OCI-LY1 (cell line): ENCODE data around the gene VAV2.

ENCODE experiments used
- H2AFZ ChIP-seq: fragments of 200-600 bp; sonication (generic), shearing (Covaris generic); 2 replicates; pipeline ENCODE4 v1.6.0; 2014; ENCODE audit warnings: antibody characterized with exemption, mild to moderate bottlenecking, low read length
- H3F3A ChIP-seq: fragments of 200-600 bp; sonication (generic), shearing (Covaris generic); 2 replicates; pipeline ENCODE4 v1.6.0; 2014; ENCODE audit warnings: mild to moderate bottlenecking, antibody characterized with exemption, low read length, moderate library complexity; ENCODE audit not compliant: insufficient read depth
- H3K27ac ChIP-seq: fragments of 200-600 bp; sonication (generic); 2 replicates; pipeline ENCODE4 v1.5.1; 2014; ENCODE audit warnings: low read length, mixed run types, mild to moderate bottlenecking, low read depth; ENCODE audit not compliant: poor library complexity, severe bottlenecking
- H3K27me3 ChIP-seq: fragments of 200-600 bp; sonication (generic); 2 replicates; pipeline ENCODE4 v1.6.0; 2014; ENCODE audit warnings: antibody characterized with exemption, mild to moderate bottlenecking, low read length, moderate library complexity; ENCODE audit not compliant: insufficient read depth
- H3K36me3 ChIP-seq: fragments of 200-600 bp; sonication (generic); 2 replicates; pipeline ENCODE4 v1.6.1; 2014; ENCODE audit warnings: mild to moderate bottlenecking, antibody characterized with exemption, low read length, moderate library complexity, mixed read lengths; ENCODE audit not compliant: insufficient read depth
- H3K4me1 ChIP-seq: fragments of 200-600 bp; sonication (generic); 2 replicates; pipeline ENCODE4 v1.5.1; 2014; ENCODE audit warnings: mild to moderate bottlenecking, low read length, moderate library complexity; ENCODE audit not compliant: insufficient read depth, severe bottlenecking
- H3K4me2 ChIP-seq: fragments of 200-600 bp; sonication (generic), shearing (Covaris generic); 2 replicates; pipeline ENCODE4 v1.6.1; 2014; ENCODE audit warnings: low read length
- H3K4me3 ChIP-seq: fragments of 200-600 bp; sonication (generic); 2 replicates; pipeline ENCODE4 v1.5.1; 2014; ENCODE audit warnings: low read length, low read depth, mild to moderate bottlenecking, mixed read lengths; ENCODE audit not compliant: poor library complexity, severe bottlenecking
- H3K79me2 ChIP-seq: fragments of 200-600 bp; shearing (Covaris generic); 2 replicates; pipeline ENCODE4 v1.6.1; 2016; ENCODE audit warnings: mixed run types, low read length, mixed read lengths; ENCODE audit not compliant: insufficient read depth
- H3K9ac ChIP-seq: fragments of 200-600 bp; sonication (generic), shearing (Covaris generic); 2 replicates; pipeline ENCODE4 v1.6.1; 2014; ENCODE audit warnings: mild to moderate bottlenecking, low read length, mixed read lengths
- H3K9me2 ChIP-seq: fragments of 200-600 bp; sonication (generic), shearing (Covaris generic); 2 replicates; pipeline ENCODE4 v1.6.1; 2014; ENCODE audit warnings: low read depth, mild to moderate bottlenecking, low read length, mixed read lengths
- H3K9me3 ChIP-seq: fragments of 200-600 bp; shearing (Covaris generic); 2 replicates; pipeline ENCODE4 v1.6.1; 2014; ENCODE audit warnings: low read length, mixed read lengths
- H4K20me1 ChIP-seq: fragments of 200-600 bp; sonication (generic), shearing (Covaris generic); 2 replicates; pipeline ENCODE4 v1.6.0; 2016; ENCODE audit warnings: mild to moderate bottlenecking, low read length; ENCODE audit not compliant: insufficient read depth
- CTCF ChIP-seq: fragments of 200-600 bp; sonication (generic), shearing (Covaris generic); IDR thresholded peaks from 2 replicates; pipeline ENCODE4 v1.5.1; 2017; ENCODE audit warnings: mild to moderate bottlenecking, antibody characterized with exemption, low read length, moderate library complexity, mixed read lengths
- EZH2 ChIP-seq: fragments of 200-600 bp; sonication (generic), shearing (Covaris generic); IDR thresholded peaks from 2 replicates; pipeline ENCODE4 v1.8.0; 2017; ENCODE audit warnings: borderline replicate concordance, mixed run types, mild to moderate bottlenecking, antibody characterized with exemption, low read length, moderate library complexity, mixed read lengths

Gene VAV2

GRCh38 chr9:133946840-133947486, 45.2 kb downstream of the VAV2 start:
- Histone ChIP-seq H2AFZ (no peak overlapping the region), H3F3A (no peaks in the 10 kb centered on the region), H3K4me2 (no peak overlapping the region), H3K36me3 (no peaks in the 10 kb centered on the region), H3K9ac (no peak overlapping the region), H3K27me3 (peaks cover 12% of the 10 kb centered on the region), H3K4me3 (no peak overlapping the region), H3K4me1 (no peaks in the 10 kb centered on the region), H3K27ac (no peak overlapping the region), H4K20me1 (no peaks in the 10 kb centered on the region), H3K9me2 (no peaks in the 10 kb centered on the region), H3K79me2 (no peaks in the 10 kb centered on the region), H3K9me3 (no peaks in the 10 kb centered on the region)
- TF ChIP-seq CTCF (no peak), EZH2 (no peak)

DNA sequence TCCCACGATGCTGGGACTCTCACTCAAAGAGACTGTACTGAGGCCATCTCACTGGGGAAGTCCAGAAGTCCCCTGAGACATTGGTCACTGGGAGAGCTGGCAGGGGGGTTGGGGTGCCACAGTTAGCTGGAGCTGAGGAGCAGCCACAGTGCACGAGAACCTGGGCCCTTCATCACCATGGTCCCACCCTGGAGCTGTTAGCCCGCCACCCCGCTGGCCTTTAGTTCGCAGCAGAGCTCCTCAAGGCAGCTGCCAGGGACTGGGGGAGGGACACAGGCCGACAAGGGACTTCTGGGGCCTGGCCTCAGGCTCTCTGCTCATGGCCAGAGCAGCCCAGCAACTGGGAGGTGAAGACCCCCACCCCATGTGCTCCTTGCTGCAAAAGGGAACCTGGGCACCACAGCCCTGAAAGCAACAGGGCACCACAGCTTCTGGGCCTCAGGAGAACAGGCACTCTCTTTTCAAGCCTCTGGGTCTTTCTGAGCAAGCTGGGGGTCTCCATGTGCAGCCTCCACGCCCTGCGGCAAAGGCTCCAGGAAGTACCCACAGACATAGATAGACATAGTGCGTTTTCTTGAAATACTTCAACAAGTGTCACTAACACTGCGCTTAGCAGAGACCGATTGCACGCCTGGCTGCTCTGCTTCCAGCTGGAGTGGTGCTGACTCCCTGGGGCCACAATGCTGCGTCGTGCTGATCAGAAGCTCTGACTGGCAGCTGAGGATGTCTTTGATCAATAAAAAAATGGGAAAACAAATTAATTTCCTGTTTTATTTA, 46.0 kb downstream of the VAV2 start:
- H2AFZ ChIP-seq: no peak overlapping the region
- peaks cover 9% of the 10 kb centered on the region for H3K27me3 ChIP-seq
- H3K79me2 ChIP-seq: no peaks in the 10 kb centered on the region
- H3K4me1 ChIP-seq: no peaks in the 10 kb centered on the region
- H3K36me3 ChIP-seq: no peaks in the 10 kb centered on the region
- no peaks in the 10 kb centered on the region for H3K9me2 ChIP-seq
- H3K9me3 ChIP-seq: no peaks in the 10 kb centered on the region
- no peak overlapping the region for H3K9ac ChIP-seq
- H3K4me3 ChIP-seq: no peak overlapping the region
- no peak for TF ChIP-seq EZH2
- TF ChIP-seq CTCF: no peak
- no peak overlapping the region for H3K27ac ChIP-seq
- no peaks in the 10 kb centered on the region for H4K20me1 ChIP-seq
- no peaks in the 10 kb centered on the region for H3F3A ChIP-seq
- no peak overlapping the region for H3K4me2 ChIP-seq

- H3K4me2 ChIP-seq: no peak overlapping the region
- H3K79me2 ChIP-seq: no peaks in the 10 kb centered on the region
- no peaks in the 10 kb centered on the region for H3F3A ChIP-seq
- no peak for TF ChIP-seq CTCF
- TF ChIP-seq EZH2: no peak
- peaks cover 9% of the 10 kb centered on the region for H3K27me3 ChIP-seq
- H3K9me2 ChIP-seq: no peaks in the 10 kb centered on the region
- no peaks in the 10 kb centered on the region for H3K9me3 ChIP-seq
- H4K20me1 ChIP-seq: no peaks in the 10 kb centered on the region
- H3K4me3 ChIP-seq: no peak overlapping the region
- no peak overlapping the region for H3K9ac ChIP-seq
- H3K4me1 ChIP-seq: no peaks in the 10 kb centered on the region
- no peak overlapping the region for H2AFZ ChIP-seq
- H3K27ac ChIP-seq: no peak overlapping the region
- no peaks in the 10 kb centered on the region for H3K36me3 ChIP-seq
Observed at GRCh38 chr9:133945314-133945975, 46.7 kb downstream of the VAV2 start.
